ENCODE data around the gene TMEM198.

TMEM198 gene

DNA sequence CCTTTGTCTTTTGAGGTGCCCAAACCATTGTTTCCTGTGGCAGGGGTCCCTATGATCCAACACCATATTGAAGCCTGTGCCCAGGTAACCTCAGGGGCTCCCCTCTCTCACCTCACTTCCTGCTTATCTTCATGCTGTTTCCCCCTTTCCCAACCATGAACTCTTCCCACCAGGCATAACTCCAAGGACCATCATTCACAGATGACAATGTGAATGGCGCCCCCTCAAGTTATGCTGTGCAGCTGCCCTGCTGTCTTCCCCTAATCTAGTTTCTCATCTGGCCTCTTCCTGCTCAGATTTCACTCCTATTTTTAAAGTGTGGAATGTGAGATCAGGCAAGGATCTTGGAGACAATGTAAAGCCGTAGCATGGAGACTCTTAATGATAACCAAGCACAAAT, 43.7 kb upstream of the TMEM198 start:
- Histone ChIP-seq H3K36me3 (ENCODE audit: insufficient read depth, low read length) (no peaks in the 10 kb centered on the region), H3K27me3 (ENCODE audit: insufficient read depth, low read length) (no peaks in the 10 kb centered on the region), H3K79me2 (ENCODE audit: control insufficient read depth, insufficient read depth, low read length, unreplicated experiment) (peaks cover 14% of the 10 kb centered on the region), H2AFZ (ENCODE audit: low read length, unreplicated experiment) (no peak overlapping the region), H3K4me1 (ENCODE audit: control insufficient read depth, insufficient read depth, low read length, unreplicated experiment) (peaks cover 24% of the 10 kb centered on the region), H3K27ac (ENCODE audit: low read depth, low read length) (no peak overlapping the region), H3K4me3 (ENCODE audit: low read depth, low read length) (peak overlapping the region; percentile 89)

DNA sequence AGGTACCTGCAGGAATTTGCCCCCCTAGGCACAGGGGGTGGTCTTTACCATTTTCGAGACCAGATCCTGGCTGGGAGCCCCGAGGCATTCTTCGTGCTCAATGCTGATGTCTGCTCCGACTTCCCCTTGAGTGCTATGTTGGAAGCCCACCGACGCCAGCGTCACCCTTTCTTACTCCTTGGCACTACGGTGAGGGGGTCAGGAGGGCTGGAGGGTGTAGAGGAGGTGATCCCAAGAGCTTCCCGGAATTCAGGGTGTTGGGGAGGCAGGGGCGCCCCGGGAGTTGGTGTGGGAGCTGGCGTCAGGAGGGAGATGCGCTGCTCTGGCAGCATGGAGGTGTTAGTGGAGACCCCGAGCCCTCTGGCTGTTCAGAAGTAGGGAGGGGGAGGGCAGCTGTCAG, 42.0 kb upstream of the TMEM198 start:
- Histone ChIP-seq H3K79me2 (ENCODE audit: control insufficient read depth, insufficient read depth, low read length, unreplicated experiment) (peaks cover 14% of the 10 kb centered on the region), H3K4me3 (ENCODE audit: low read depth, low read length) (no peak overlapping the region), H3K27me3 (ENCODE audit: insufficient read depth, low read length) (no peaks in the 10 kb centered on the region), H2AFZ (ENCODE audit: low read length, unreplicated experiment) (no peak overlapping the region), H3K4me1 (ENCODE audit: control insufficient read depth, insufficient read depth, low read length, unreplicated experiment) (peaks cover 19% of the 10 kb centered on the region), H3K36me3 (ENCODE audit: insufficient read depth, low read length) (no peaks in the 10 kb centered on the region), H3K27ac (ENCODE audit: low read depth, low read length) (no peak overlapping the region)

DNA sequence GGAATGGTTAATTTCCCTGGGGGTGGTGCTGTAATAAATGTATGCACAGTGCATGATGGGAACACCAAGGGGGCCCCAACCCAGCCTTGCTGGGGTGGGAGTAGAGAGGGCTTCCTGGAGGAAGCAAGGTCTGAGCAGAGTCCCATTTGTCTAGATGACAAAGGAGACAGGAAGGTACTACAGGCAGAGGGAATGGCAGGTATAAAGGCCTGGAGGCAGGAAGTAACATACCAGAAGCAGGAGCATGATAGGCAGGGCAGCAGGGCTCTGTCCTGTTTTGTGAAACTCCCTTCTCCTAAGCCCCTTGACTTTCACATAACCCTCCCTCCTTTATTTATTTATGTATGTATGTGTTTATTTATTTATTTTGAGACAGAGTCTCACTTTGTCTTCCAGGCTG, 41.2 kb upstream of the TMEM198 start:
- Histone ChIP-seq H3K4me3 (ENCODE audit: low read depth, low read length) (no peak overlapping the region), H3K27ac (ENCODE audit: low read depth, low read length) (no peak overlapping the region), H3K27me3 (ENCODE audit: insufficient read depth, low read length) (no peaks in the 10 kb centered on the region), H3K79me2 (ENCODE audit: control insufficient read depth, insufficient read depth, low read length, unreplicated experiment) (peaks cover 14% of the 10 kb centered on the region), H2AFZ (ENCODE audit: low read length, unreplicated experiment) (no peak overlapping the region), H3K36me3 (ENCODE audit: insufficient read depth, low read length) (no peaks in the 10 kb centered on the region), H3K4me1 (ENCODE audit: control insufficient read depth, insufficient read depth, low read length, unreplicated experiment) (peaks cover 13% of the 10 kb centered on the region)

DNA sequence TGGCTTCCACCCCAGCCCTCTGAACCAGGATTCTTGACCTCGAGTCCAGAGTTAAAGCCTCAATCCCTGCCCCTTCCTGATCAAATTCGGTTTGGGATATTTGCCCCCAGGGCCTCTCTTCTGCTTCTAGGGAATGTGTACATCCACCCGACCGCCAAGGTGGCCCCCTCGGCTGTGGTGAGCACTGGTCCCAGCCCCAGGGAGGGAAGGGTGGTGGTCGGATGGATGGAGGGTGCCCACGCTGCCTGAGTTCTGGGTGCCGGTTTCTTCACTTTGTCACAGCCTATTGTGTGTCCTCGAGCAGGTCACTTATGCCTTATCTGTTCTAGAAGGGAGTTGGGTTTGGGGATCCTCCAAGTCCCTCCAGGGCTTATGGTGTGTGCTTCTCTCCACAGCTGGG, 38.2 kb upstream of the TMEM198 start:
- H3K79me2 ChIP-seq (ENCODE audit: control insufficient read depth, insufficient read depth, low read length, unreplicated experiment): no peaks in the 10 kb centered on the region
- no peak overlapping the region for H3K27ac ChIP-seq (ENCODE audit: low read depth, low read length)
- no peaks in the 10 kb centered on the region for H3K27me3 ChIP-seq (ENCODE audit: insufficient read depth, low read length)
- no peaks in the 10 kb centered on the region for H3K36me3 ChIP-seq (ENCODE audit: insufficient read depth, low read length)
- peaks cover 6% of the 10 kb centered on the region for H3K4me1 ChIP-seq (ENCODE audit: control insufficient read depth, insufficient read depth, low read length, unreplicated experiment)
- H3K4me3 ChIP-seq (ENCODE audit: low read depth, low read length): no peak overlapping the region
- no peak overlapping the region for H2AFZ ChIP-seq (ENCODE audit: low read length, unreplicated experiment)

DNA sequence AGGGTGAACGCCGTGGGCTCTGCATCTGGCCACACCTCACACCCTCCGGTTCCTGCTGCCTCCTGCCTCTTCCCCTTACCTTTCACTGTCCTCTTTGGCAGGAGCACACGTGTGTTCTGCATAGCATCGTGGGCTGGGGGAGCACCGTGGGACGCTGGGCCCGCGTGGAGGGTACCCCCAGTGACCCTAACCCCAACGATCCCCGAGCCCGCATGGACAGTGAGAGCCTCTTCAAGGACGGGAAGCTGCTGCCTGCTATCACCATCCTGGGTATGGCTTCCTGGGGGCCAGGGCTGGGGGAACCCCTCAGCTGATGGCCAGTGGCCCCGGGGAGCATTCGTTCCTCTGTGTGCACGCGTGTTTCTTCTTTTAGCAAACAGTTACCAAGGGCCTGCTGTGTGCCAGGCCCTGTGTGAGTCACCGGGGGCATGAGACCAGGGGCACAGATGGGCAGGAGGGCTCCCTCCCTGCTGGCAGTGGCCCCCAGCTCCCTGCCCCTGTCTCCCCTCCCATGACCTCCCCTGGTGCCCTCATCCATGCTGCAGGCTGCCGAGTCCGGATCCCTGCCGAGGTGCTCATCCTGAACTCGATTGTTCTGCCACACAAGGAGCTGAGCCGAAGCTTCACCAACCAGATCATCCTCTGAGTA, 37.6 kb upstream of the TMEM198 start:
- H3K36me3 ChIP-seq (ENCODE audit: insufficient read depth, low read length): no peaks in the 10 kb centered on the region
- no peaks in the 10 kb centered on the region for H3K27me3 ChIP-seq (ENCODE audit: insufficient read depth, low read length)
- no peak overlapping the region for H3K27ac ChIP-seq (ENCODE audit: low read depth, low read length)
- H2AFZ ChIP-seq (ENCODE audit: low read length, unreplicated experiment): no peak overlapping the region
- H3K4me3 ChIP-seq (ENCODE audit: low read depth, low read length): no peak overlapping the region
- H3K79me2 ChIP-seq (ENCODE audit: control insufficient read depth, insufficient read depth, low read length, unreplicated experiment): no peaks in the 10 kb centered on the region
- H3K4me1 ChIP-seq (ENCODE audit: control insufficient read depth, insufficient read depth, low read length, unreplicated experiment): peaks cover 4% of the 10 kb centered on the region

DNA sequence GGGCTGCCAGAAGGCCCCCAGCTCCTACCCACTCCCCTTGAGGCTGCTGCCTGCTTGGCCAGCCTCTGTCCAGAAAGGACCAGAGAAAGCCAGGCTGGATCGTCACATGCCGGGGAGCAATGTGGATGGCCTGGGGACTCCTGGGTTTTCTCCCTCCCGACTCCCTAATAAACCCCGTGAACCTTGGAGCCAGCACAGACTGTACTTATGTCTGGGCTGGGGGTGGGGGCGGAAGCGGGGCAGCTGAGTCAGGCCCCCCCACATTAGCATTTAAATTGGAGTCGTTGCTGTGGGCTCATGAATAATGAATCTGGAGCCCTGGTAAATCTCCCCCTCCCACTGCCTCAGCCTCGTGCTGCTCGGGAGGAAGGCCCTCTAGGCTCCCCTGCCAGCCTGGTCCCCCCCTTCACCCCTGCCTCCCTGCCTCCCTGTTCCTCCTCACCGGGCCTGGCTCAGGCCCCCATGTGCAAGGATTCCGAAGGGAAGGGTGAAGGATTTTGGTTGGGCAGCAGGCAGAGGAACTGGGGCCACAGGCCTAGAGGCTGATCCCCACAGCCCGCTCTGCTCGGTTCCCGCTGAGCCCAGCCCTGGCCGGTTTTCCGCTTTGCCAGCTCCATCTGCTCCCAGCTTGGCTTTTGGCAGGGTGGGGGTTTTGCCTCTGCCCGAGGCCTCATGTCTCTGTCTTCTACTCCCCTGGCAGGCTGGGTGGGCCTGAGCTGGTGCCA, 36.9 kb upstream of the TMEM198 start:
- Histone ChIP-seq H3K27me3 (ENCODE audit: insufficient read depth, low read length) (peaks cover 3% of the 10 kb centered on the region; the same call in 1 of the 2 replicates), H3K27ac (ENCODE audit: low read depth, low read length) (no peak overlapping the region), H3K36me3 (ENCODE audit: insufficient read depth, low read length) (no peaks in the 10 kb centered on the region), H2AFZ (ENCODE audit: low read length, unreplicated experiment) (no peak overlapping the region), H3K4me3 (ENCODE audit: low read depth, low read length) (no peak overlapping the region), H3K4me1 (ENCODE audit: control insufficient read depth, insufficient read depth, low read length, unreplicated experiment) (peaks cover 4% of the 10 kb centered on the region), H3K79me2 (ENCODE audit: control insufficient read depth, insufficient read depth, low read length, unreplicated experiment) (no peaks in the 10 kb centered on the region)

DNA sequence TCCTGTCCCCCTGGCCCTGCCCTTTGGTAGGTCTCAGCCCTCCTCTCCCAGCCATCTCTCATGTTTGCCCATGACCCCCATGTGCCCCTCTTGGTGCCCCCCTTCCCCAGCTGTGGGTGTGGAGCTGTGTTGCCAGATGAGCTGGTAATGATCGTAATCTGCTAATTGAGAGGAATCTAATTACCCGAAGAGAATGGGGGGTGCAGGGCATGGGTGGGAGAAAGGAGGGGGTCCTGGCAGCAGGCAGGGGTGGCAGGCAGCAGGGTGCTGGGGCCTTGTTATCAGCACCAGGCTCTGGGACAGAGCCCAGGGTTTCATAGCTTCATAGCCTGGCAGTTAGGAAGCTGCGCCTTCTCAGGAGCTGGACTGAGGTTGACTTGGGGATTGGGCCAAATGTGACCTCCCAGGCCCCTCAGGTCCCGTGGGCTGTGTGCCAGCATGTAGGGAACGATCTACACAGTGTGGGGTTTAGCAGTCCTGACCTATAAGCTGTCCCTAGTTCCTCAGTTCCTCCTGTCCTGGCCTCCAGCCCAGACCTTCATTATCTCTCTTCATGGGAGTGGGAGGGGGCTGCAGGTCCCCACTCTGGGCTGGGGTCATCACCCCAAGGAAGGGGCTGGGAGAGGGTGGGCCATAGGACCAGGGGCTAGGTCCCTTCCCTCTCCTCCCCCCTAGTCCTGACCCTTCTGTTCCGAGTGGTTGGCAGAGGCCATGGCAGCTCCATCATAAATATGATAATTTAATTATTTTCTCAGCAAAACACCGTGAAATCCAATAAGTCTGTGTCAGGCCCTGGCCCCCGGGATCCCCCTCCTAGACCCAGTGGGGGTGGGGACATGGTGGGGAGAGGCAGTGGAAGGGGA, 36.0 kb upstream of the TMEM198 start:
- Histone ChIP-seq H3K27ac (ENCODE audit: low read depth, low read length) (no peak overlapping the region), H3K4me1 (ENCODE audit: control insufficient read depth, insufficient read depth, low read length, unreplicated experiment) (peaks cover 4% of the 10 kb centered on the region), H2AFZ (ENCODE audit: low read length, unreplicated experiment) (no peak overlapping the region), H3K79me2 (ENCODE audit: control insufficient read depth, insufficient read depth, low read length, unreplicated experiment) (no peaks in the 10 kb centered on the region), H3K36me3 (ENCODE audit: insufficient read depth, low read length) (no peaks in the 10 kb centered on the region), H3K4me3 (ENCODE audit: low read depth, low read length) (no peak overlapping the region), H3K27me3 (ENCODE audit: insufficient read depth, low read length) (peaks cover 11% of the 10 kb centered on the region)

DNA sequence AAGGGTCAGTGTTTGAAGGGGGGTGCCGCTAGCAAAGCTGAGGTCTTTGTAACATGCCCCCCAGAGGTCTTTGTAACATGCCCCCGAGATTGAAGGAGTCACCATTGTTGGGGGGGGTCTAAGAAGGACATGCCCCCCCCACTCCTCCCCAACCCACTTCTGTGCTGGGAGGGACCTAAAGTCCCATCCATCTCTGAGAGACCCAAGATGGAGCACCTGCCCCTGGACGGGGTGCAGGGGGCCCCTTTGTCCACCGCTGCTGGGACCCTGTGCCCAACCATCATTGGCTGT, 35.4 kb upstream of the TMEM198 start:
- H3K79me2 ChIP-seq (ENCODE audit: control insufficient read depth, insufficient read depth, low read length, unreplicated experiment): no peaks in the 10 kb centered on the region
- H3K4me1 ChIP-seq (ENCODE audit: control insufficient read depth, insufficient read depth, low read length, unreplicated experiment): peaks cover 4% of the 10 kb centered on the region
- H3K27me3 ChIP-seq (ENCODE audit: insufficient read depth, low read length): peaks cover 17% of the 10 kb centered on the region
- no peak overlapping the region for H3K27ac ChIP-seq (ENCODE audit: low read depth, low read length)
- H2AFZ ChIP-seq (ENCODE audit: low read length, unreplicated experiment): no peak overlapping the region
- no peaks in the 10 kb centered on the region for H3K36me3 ChIP-seq (ENCODE audit: insufficient read depth, low read length)
- no peak overlapping the region for H3K4me3 ChIP-seq (ENCODE audit: low read depth, low read length)

DNA sequence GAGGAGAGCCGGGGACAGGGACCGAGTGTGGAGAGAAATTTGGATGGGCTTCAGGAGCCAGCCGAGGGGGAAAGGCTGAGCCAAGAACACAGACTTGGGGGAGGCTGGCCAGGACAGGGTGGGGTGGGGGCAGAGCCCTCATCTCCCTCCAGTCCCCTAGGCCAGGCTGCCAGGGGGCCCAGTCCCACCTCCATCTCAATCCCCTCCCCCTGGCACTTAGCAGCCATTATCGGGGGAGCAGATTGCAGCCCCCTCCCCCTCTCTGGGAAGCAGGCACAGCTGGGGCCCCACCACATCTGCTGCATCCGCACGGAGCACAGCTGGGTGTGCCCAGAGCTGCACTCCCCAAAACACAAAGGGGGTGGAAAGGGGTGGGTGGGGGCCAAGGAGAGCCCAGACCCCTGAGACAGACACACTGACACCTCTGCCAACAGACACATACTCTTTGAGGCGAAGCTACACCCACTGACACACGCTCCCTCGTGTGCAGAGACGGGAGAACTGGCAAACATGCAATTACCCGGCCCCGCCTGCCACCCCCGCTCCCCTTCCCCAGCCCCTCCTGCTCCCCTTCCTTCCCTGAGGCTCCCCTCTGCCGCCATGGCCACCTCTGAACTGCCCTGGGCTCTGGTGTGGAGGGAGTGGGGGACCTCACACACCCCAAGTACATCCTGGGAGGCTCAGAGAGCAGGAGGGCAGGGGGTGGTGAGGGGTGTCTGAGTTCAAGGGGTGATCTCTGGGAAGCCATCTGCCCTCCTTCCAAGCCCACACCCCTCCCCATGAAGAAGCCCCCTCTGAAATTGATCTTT, 34.7 kb upstream of the TMEM198 start:
- Histone ChIP-seq H3K27ac (ENCODE audit: low read depth, low read length) (no peak overlapping the region), H3K79me2 (ENCODE audit: control insufficient read depth, insufficient read depth, low read length, unreplicated experiment) (no peaks in the 10 kb centered on the region)

DNA sequence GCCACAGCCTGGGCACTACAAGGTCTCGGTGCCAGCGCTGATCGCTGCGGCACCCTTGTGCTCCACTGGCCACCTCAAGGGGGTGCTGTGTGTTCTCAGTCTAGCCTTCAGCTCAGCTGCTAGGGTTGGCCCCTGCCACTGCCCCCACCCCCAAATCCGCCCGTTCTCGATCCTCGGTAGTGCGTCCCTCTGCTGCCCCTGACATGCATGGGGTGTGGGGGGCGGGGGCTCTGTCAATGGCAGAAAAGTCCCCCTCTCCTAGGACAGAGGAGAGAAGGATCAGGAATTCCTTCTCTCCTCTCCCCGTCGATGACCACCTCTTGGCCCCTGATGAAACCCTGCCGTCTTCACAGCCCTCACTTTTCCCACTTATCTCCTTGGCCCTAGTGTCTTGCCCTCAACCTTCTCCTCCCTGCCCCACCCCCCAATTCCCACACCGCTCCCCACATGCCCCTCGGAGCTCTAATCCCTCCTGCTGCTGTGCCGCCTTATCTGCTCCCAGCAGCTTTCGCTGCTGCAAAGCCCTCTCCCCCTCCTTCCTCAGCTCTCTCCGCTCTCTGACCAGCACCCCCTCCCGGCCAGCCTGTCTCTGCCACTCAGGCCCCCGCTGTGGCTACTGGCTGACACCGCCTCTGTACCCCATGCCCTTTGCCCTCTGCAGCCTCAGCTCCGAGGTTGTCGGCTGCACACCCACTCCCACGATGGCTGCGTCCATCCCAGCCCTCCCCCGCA, 33.9 kb upstream of the TMEM198 start:
- H3K27ac ChIP-seq (ENCODE audit: low read depth, low read length): no peak overlapping the region
- peak overlapping the region; percentile 57 for H3K4me3 ChIP-seq (ENCODE audit: low read depth, low read length)
- no peak overlapping the region for H2AFZ ChIP-seq (ENCODE audit: low read length, unreplicated experiment)
- peaks cover 32% of the 10 kb centered on the region for H3K27me3 ChIP-seq (ENCODE audit: insufficient read depth, low read length)
- H3K36me3 ChIP-seq (ENCODE audit: insufficient read depth, low read length): no peaks in the 10 kb centered on the region
- H3K79me2 ChIP-seq (ENCODE audit: control insufficient read depth, insufficient read depth, low read length, unreplicated experiment): no peaks in the 10 kb centered on the region
- H3K4me1 ChIP-seq (ENCODE audit: control insufficient read depth, insufficient read depth, low read length, unreplicated experiment): peaks cover 12% of the 10 kb centered on the region

More for the DNA sequence above, 34.7 kb upstream of the TMEM198 start:
- no peaks in the 10 kb centered on the region for H3K36me3 ChIP-seq (ENCODE audit: insufficient read depth, low read length)
- no peak overlapping the region for H3K4me3 ChIP-seq (ENCODE audit: low read depth, low read length)
- no peak overlapping the region for H2AFZ ChIP-seq (ENCODE audit: low read length, unreplicated experiment)
- H3K27me3 ChIP-seq (ENCODE audit: insufficient read depth, low read length): peaks cover 25% of the 10 kb centered on the region
- H3K4me1 ChIP-seq (ENCODE audit: control insufficient read depth, insufficient read depth, low read length, unreplicated experiment): peaks cover 9% of the 10 kb centered on the region

Measured in ACC112 (cell line).